Adrenal gland (tissue), 12 donors: Measurements from ENCODE around the gene APOF. TPM values are rescaled to one million over a fixed set of nuclear protein-coding genes. Genes with fewer than 3 reads are reported as not detected.

Experiments
- DNase-seq, 7 donors: peaks; one replicate each; pipeline ENCODE4 v3.0.0-alpha.2; 2019 to 2020
- H3K27ac ChIP-seq, 5 donors: fragments of 200-600 bp; sonication (generic) in 4 of 5; 1 replicate in 3 of 5; 2 replicates in 2 of 5; pipeline versions ENCODE4 v1.5.1 to v1.8.0; 2016 to 2020; ENCODE audit warnings: mild to moderate bottlenecking in 1 of 5
- H3K27me3 ChIP-seq: fragments of 200-600 bp; 2 replicates; pipeline ENCODE4 v1.8.0; 2021
- H3K36me3 ChIP-seq, 2 donors: fragments of 200-600 bp; replicated peaks in 1 of 2; 1 replicate in 1 of 2; 2 replicates in 1 of 2; pipeline versions ENCODE4 v1.5.1 to v1.8.0; 2018 to 2022
- H3K4me1 ChIP-seq, 2 donors: fragments of 200-600 bp; replicated peaks in 1 of 2; 1 replicate in 1 of 2; 2 replicates in 1 of 2; pipeline versions ENCODE4 v1.5.1 to v1.8.0; 2018 to 2021
- H3K4me3 ChIP-seq, 4 donors: fragments of 200-600 bp; sonication (generic) in 3 of 4; one replicate each; pipeline ENCODE4 v1.5.1; 2016 to 2018
- H3K9me3 ChIP-seq, 3 donors: fragments of 200-600 bp; sonication (generic) in 1 of 3; replicated peaks in 1 of 3; 1 replicate in 2 of 3; 2 replicates in 1 of 3; pipeline versions ENCODE4 v1.5.1 to v1.8.0; 2016 to 2021
- CTCF ChIP-seq, 6 experiments: fragments of 450-650 bp in 4 of 6; fragments of 200-600 bp in 2 of 6; sonication (generic) in 1 of 6; IDR thresholded peaks; 1 replicate in 5 of 6; 2 replicates in 1 of 6; pipeline versions ENCODE4 v1.5.1 to v1.8.0; 2016 to 2021; ENCODE audit warnings: antibody characterized with exemption in 6 of 6, mild to moderate bottlenecking in 2 of 6, moderate library complexity in 1 of 6
- POLR2A ChIP-seq, 2 donors: fragments of 450-650 bp; IDR thresholded peaks; one replicate each; pipeline ENCODE4 v1.6.1; 2017; ENCODE audit warnings: antibody characterized with exemption in 2 of 2, mild to moderate bottlenecking in 2 of 2, moderate library complexity in 1 of 2
- WGBS, 4 donors: extraction: QIAGEN DNeasy Blood & Tissue Kit in 2 of 4; methylation state at CpG; one replicate each; pipeline versions ENCODE4 v1.1.5 to v1.1.7; 2013 to 2017; 5-methylcytosine and 5-hydroxymethylcytosine counted together
- intact Hi-C, 2 donors: fragments of 100-400 bp; cut with DNase I; formaldehyde crosslinking; loops; one replicate each; pipeline versions ENCODE4 v1.14.1 to v1.15.0; 2022 to 2023
- polyA plus RNA-seq, 3 donors: library from polyadenylated mRNA; stranded (reverse); fragments of 200-250 nt in 2 of 3; fragments of 350-450 nt in 1 of 3; fragmentation: Illumina TruSeq in 1 of 3; extraction: RNeasy Lipid Tissue Mini Kit (QIAGEN cat#74804) in 1 of 3; gene quantifications; one replicate each; pipeline ENCODE4 v1.2.3, GENCODE V29; 2013 to 2014
- total RNA-seq, 9 donors: library from RNA; depleted of rRNA in 4 of 9; stranded (reverse); fragments of >200 nt in 4 of 9; fragments of 120-200 nt in 1 of 9; fragmentation: NEBNext Ultra II Directional in 1 of 9; extraction: Animal tissue kit (Norgen Biotek cat#: 25700) in 1 of 9; gene quantifications; one replicate each; pipeline versions ENCODE4 v1.1.0 to v1.2.4, GENCODE V29; 2013 to 2023
- donor health status: healthy with polysubstance abuse.
- donor health status: Bipolar disorder and iron deficiency.
- donor health status: DM: yes; HTN: yes; CAD: no.
- donor health status: DM: no; HTN: no; CAD: no.
- donor health status: DM: no; HTN: no; CAD: no.
- donor health status: DM: yes; HTN: yes; CAD: no.

APOF gene
- total and polyA plus RNA-seq, 12 donors, result 0.24 TPM; not detected in 11

DNA sequence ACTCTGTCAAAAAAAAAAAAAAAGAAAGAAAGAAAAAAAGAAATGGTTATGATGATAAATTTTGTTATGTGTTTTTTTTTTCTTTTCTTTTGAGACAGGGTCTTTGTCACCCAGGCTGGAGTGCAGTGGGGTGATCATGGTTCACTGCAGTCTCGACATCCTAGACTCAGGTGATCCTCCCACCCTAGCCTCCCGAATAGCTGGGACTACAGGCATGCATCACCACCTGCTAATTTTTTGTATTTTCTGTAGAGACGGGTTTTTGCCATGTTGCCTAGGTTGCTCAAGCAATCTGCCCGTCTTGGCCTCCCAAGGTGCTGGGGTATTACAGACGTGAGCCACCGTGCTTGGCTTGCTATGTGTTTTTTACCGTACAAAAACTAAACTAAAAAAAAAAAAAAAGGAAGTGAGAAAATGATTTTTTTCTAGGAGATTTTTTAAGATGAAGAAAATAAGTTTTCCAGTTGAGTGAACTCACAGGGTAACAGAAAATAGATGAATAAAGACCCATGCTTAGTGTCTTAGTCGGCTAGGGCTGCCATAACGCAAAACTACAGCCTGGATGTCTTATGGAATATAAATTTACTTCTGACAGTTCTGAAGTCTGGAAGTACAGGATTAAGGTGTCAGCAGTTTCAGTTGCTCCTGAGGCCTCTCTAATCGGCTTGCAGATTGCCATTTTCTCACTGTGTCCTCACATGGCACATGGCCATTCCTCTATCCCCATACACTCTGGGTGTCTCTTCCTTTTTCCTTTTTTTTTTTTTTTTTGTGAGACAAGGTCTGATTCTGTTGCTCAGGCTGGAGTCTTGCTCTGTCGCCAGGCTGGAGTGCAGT lies 13.2 kb upstream of the APOF start:
- Histone ChIP-seq H3K36me3 (no peaks in the 10 kb centered on the region), H3K4me3 (no peak overlapping the region), H3K27ac (no peak overlapping the region), H3K27me3 (no peaks in the 10 kb centered on the region), H3K4me1 (no peaks in the 10 kb centered on the region), H3K9me3 (no peaks in the 10 kb centered on the region)
- intact Hi-C loops, result no loop called here
- DNase-seq, result peak in 1 of 7 donors; percentile 18
- no peak for TF ChIP-seq POLR2A (IDR thresholded peaks at IDR 0.05)
- no peak for TF ChIP-seq CTCF (IDR thresholded peaks at IDR 0.05)
- WGBS, 4 donors, result 59 to 68% (median 63%) methylated on average over 11 of the region's 11 CpGs

DNA sequence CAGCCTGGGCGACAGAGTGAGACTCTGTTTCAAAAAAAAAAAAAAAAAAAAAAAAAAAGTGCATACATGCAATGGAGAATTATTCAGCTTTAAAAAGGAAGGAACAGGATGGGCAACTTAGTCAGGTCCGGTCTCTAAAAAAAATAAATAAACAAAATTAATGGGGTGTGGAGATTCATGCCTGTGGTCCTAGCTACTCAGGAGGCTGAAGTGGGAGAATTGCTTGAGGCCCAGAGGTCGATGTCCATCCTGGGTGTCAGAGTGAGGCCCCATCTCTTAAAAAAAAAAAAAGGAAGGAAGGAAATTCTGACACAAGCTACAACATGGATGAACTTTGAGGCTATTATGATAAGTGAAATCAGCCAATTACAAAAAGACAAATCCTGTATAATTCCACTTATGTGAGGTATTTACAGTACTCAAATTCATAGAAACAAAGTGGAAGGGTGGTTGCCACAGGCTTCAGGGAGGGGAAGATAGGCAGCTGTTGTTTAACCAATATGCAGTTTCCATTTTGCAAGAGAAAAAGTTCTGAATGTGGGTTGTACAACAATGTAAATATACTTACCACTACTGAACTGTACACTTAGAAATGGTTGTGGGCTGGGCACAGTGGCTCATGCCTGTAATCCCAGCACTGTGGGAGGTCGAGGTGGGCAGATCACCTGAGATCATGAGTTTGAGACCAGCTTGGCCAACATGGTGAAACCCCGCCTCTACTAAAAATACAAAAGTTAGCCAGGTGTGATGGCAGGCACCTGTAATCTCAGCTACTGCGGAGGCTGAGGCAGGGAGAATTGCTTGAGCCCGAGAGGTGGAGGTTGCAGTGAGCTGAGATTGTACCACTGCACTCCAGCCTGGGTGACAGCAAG lies 12.3 kb upstream of the APOF start:
- no peak overlapping the region for H3K27ac ChIP-seq
- no peaks in the 10 kb centered on the region for H3K36me3 ChIP-seq
- H3K4me3 ChIP-seq, result no peak overlapping the region
- DNase-seq, result peak in 1 of 7 donors; percentile 20
- intact Hi-C loops, result loop anchor here in 1 of 2 donors (5.0 kb wide), 1 partner anchor 67 kb away; no protein-coding TSS in a partner anchor
- H3K9me3 ChIP-seq, result no peaks in the 10 kb centered on the region
- no peaks in the 10 kb centered on the region for H3K27me3 ChIP-seq
- TF ChIP-seq CTCF (IDR thresholded peaks at IDR 0.05) (no peak), POLR2A (IDR thresholded peaks at IDR 0.05) (no peak)
- no peaks in the 10 kb centered on the region for H3K4me1 ChIP-seq
- WGBS, 4 donors, result 66 to 75% (median 67%) methylated on average over 7 of the region's 7 CpGs

- intact Hi-C loops, result loop anchor here in 1 of 2 donors (5.0 kb wide), 1 partner anchor 69 kb away; no protein-coding TSS in a partner anchor
Measured at GRCh38 chr12:56373515-56373914, 10.9 kb upstream of the APOF start.

More at GRCh38 chr12:56373515-56373914, 10.9 kb upstream of the APOF start:
- Histone ChIP-seq H3K9me3 (no peaks in the 10 kb centered on the region), H3K36me3 (no peaks in the 10 kb centered on the region), H3K27me3 (no peaks in the 10 kb centered on the region), H3K4me3 (no peak overlapping the region), H3K4me1 (no peaks in the 10 kb centered on the region), H3K27ac (no peak overlapping the region)
- DNase-seq, result no peak
- WGBS, 4 donors, result 77 to 91% (median 84%) methylated on average over 1 of the region's 1 CpG
- no peak for TF ChIP-seq CTCF (IDR thresholded peaks at IDR 0.05)
- no peak for TF ChIP-seq POLR2A (IDR thresholded peaks at IDR 0.05)
